SU-DHL-6 (cell line): Measurements from ENCODE around the gene RNASE12.

Experiments used
- EZH2phosphoT487 ChIP-seq: fragments of 200-600 bp; sonication (generic), shearing (Covaris generic); conservative IDR thresholded peaks from 2 replicates; pipeline ENCODE4 v1.6.1; 2018; ENCODE audit warnings: mild to moderate bottlenecking, antibody characterized with exemption, low read length, moderate library complexity, mixed read lengths
- TF ChIP-seq, protein P1 (sequence below): fragments of 200-600 bp; sonication (generic); IDR thresholded peaks from one replicate; pipeline ENCODE4 v1.5.1; 2017; ENCODE audit warnings: antibody characterized with exemption, mild to moderate bottlenecking, low read length, moderate library complexity; ENCODE audit not compliant: insufficient read depth, poor library complexity, severe bottlenecking

DNA sequence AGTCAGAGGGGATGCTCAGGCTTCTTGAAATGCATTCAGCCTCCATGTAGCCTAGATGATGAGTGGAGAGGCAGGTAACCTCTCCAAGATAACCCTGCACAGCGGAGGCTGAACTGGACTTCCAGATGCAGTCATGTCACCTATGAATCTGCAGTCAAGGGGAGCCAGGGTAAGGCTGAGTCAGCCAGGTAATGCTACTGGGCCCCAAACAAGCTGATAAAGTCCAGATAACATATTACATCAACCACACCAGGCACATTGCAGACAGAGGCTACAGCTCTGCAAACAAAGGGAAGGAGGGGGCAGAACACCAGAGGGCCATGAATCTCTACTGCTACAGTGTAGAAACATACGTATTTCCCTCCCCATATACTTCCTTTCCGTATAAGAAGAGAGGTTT lies 44.3 kb downstream of the RNASE12 start:
- no peak for TF ChIP-seq EZH2phosphoT487
- TF ChIP-seq, protein P1, sequence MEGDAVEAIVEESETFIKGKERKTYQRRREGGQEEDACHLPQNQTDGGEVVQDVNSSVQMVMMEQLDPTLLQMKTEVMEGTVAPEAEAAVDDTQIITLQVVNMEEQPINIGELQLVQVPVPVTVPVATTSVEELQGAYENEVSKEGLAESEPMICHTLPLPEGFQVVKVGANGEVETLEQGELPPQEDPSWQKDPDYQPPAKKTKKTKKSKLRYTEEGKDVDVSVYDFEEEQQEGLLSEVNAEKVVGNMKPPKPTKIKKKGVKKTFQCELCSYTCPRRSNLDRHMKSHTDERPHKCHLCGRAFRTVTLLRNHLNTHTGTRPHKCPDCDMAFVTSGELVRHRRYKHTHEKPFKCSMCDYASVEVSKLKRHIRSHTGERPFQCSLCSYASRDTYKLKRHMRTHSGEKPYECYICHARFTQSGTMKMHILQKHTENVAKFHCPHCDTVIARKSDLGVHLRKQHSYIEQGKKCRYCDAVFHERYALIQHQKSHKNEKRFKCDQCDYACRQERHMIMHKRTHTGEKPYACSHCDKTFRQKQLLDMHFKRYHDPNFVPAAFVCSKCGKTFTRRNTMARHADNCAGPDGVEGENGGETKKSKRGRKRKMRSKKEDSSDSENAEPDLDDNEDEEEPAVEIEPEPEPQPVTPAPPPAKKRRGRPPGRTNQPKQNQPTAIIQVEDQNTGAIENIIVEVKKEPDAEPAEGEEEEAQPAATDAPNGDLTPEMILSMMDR: no peak
